Measurements from ENCODE around the gene SCD5.

The SCD5 gene

DNA sequence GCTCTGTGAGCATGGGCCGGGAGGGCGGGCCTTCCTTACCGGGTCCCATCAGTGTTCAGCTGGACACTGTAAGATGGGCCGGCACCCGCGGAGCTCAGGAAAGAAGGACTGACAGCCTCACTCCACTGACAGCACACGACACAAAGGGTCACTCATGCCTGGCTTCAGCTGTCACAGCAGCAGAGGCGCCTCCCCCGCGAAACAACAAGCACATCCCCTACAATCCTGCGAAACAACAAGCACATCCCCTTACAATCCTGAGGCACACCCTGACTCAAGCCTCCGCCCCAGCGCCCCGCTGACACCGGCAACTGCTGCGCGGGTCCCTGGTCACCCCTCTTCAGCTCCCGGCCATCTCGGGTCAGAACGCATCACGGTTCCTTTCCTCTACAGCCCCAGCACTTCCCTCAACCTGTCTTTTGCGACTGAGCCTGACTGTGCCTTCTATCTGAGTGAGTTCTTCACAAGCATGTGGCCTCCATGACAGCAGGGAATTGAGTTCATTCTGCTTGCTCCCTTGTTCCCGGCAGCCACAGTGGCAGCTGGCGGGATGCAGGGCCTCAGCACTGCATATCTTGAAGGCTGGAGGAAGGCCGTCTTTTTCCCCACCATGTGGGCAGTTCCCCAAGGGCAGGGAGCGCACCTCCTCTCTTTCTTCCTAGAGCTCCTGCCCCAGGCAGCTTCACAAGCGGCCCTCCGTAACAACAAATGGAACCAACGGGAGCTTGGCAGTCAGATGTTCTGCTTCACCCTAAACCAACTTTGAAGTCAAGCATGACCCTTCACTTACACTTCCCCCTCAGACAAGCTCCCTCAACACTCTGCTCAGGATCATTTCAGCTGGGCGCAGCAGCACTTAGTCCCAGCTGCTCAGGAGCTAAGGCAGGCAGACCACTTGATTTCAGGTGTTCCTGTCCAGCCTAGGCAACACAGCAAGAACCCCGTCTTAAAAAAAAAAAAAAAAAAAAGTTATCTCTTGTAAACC is 39.6 kb downstream of the SCD5 start:
- no peak for DNase-seq

DNA sequence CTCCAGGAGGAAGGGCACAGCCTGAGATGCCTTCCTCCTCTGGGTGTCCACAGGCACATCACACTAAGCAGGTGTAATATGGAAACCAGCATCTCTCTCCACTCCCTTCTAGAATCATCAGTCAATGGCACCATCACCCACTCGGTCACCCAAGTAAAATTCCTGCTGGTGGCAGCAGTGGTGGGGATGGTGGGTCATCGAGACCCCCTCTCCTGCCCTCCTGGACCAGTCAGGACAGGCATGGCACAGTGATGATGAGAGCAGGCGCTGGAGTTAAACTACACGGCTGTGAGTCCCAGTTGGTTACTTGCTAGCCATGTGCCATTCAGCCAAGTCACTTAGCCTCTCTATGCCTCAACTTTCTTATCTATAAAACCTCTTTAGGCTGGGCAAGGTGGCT is 42.5 kb downstream of the SCD5 start:
- DNase-seq: no peak

DNA sequence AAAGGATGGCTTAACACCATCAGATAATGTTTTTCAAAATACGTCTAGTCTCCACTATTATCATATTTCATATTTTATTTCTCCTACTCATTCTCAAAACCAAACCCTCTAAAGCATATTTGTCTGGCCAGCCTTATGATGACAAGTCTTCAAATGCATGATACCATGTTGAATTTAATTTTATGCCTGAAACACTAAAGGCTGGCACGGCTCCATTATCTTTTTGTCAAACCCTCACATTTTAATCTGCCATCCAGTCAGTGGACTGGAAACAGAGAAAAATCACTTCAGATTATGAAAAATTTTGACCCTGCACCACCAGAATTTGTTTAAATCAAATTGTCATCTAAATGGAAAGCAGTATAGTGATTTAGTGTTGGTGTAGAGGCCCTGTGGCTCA is 42.9 kb downstream of the SCD5 start:
- no peak for DNase-seq

DNA sequence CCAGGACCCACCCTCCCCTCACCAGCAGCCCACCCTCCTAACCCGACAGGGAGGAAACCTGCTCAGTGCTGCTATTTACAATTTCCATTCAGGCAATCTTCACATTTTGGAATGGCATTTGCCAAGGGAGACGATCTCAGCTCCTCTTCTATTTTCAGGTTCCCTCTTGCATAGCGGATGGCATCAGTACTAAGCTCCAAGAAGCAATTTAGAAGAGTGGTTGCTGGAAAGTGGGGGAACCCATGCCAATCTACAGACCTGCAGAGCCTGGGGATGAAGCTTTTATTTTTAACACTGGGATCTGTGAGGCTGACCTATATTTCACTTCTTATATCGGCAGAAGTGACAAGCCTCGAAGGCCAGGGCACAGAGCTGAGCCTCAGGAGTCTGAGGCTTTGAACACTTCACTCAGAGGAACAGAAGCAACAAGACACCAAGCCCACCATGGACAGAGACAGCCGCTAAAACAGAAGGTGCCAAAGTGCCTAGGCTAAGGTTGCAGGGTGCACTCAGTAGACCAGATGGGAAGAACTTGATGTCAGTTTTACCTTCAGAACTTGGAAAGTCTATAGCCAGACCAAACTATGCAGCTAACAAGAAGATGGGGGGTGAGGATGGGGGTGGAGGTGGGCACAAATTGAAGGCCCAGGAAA is 44.0 kb downstream of the SCD5 start:
- no peak for DNase-seq

DNA sequence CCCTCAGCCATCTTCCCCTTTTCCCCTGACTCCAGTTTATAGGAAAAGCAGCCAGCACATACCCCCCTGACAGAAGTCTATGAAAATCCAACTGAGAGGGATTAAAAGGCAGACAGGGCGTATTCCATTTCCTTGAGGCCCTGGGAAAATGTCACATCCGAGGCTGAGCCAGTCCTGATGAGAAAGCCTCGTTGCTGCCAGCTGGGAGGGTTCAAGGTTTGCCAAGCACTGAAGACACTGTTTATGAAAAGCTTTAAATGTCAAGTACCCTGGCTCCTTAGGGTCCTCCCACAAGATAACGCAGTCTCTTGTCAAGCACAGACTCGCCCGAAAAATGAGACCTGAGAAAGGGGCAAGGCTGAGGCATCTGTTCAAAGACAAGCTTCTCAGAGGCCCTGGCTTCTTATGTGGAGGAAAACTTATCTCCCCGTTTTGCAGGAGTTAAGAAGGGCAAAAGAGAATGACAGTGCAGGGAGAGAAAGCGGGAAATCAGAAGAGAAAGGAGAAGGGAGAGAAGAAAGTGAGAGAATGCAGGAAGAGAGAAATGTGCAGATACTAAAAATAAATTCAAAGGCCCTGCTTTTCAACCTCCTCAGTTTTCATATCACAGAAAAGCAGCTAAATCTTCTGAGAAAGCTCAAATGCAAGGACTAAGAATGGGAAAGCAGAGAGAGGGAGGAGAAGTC is 44.7 kb downstream of the SCD5 start:
- no peak for DNase-seq

DNA sequence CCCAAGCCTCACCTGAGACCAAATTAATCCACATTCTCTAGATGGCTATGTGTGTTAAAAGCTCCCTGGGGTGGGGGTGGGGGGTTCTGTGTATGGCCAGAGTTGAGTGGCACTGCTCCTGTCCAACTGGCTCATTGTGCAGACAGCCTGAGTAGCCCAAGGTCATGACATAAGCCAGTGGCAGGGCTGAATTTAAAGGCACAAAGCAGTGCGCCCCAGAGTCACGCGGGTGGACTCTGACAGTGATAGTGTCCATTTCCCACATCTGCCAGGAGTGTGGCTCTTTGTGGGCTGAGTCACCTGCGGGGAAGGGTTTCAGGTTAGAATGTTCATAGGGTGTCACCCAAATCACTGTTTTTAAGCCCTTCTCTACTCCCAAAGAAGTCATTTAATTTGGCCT is 45.4 kb downstream of the SCD5 start:
- DNase-seq: no peak

DNA sequence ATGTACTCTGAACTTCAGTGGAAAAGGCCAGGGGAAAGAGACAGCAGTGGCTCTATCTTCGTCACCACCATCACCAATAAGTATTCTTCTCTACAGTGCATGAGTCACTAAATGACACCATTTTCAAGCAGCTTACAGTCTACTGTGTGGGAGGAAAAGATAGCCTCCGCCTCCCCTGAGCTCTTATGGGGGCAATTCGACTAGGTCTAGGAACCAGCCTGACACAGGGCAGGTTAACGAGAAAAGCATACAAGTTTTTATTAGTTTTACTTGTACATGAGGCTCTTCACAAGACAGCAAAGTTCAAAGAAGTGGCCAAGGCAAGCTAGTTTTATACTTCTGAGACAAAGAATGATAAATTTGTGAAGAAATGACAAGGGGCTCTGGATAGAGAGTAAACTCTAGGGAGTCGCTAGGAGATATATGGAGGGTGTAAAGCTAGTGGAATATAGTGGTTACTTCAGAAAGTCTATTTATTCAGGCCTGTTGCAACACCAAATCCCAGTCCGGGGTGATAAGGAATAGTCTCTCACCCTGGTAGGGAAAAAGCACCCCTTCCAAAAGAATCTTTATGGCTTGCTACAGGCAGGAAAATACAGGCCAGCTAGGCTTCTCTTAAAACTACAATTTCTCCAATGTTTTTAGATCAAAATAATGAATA is 49.7 kb downstream of the SCD5 start:
- DNase-seq: no peak

DNA sequence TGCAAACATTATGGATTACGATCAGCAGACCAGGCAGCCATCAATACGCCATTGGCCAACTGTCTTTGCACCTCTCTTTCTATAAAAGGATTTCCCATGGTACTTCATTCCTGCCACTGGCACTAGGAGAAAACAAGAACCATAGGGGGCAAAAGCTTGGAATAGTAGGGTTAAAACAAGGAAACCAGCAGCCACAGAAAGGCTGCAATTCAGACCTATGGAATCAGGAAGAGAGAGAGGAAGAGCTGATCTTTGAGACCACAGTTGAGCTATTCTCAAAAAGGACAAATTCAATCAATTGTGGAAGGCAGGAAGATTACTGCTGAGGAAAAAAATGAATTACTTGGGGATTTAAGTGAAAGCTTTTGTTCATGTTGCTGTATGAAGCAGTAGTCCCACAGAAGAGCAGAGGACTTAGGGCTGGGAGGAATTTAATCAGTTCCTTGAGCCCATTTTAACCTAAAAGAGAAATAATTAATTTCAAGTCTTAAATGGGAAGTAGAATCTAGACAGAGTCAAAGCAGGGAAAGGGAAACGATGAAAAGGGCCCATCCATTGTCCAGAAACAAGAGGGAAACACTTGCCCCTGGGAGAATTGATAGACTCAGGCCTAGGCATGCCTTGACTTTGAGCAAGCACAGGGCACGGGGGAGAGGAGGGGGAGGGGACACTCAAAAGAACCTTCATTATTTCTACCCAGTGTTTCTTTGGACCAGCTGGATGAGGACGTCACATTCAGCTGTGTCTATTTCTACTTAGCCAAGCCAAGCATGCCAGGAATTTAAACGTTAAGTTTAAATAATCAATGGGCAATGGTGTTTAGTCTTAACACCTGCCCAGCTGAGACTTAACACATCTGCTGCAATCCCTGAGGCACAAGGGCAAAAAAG is 50.7 kb downstream of the SCD5 start:
- DNase-seq: no peak

DNA sequence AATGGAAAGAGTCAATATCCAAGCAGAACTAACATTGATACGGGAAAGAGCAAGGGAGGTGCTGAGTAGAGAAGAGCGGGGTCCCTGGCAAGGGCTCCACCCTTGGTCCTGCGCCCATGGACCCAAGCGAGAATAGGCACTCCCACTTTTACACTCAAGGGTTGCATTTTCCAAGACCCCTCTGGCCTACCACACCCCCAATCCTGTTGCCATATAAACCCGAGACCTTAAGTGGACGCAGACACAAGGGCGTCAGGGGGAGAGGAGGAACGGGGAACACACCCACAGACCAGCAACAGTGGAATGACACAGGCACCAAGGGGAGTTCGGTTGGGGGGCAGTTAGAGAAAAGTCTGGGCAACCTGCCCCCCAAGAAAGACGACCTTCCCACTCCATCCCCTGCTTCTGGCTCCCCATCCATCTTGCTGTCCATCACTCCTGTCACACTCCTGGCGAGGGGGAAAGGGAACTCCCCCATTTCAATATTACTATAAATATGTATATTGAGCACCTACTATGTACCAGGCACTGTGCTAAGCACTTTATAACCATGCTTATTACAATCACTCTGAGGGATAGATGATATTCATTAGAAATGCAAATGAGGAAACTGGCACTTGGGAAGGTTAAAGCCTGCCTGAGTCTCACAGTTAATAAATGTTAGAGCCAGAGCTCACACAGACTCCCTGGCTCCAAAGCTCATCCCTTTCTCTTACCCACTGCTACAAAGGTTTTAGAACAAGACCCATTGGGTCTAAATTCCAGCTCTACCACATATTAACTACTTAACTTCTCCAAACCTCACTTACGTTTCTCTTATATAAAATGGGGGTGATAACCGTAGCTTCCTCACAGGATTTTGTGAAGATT is 51.7 kb downstream of the SCD5 start:
- DNase-seq: no peak

DNA sequence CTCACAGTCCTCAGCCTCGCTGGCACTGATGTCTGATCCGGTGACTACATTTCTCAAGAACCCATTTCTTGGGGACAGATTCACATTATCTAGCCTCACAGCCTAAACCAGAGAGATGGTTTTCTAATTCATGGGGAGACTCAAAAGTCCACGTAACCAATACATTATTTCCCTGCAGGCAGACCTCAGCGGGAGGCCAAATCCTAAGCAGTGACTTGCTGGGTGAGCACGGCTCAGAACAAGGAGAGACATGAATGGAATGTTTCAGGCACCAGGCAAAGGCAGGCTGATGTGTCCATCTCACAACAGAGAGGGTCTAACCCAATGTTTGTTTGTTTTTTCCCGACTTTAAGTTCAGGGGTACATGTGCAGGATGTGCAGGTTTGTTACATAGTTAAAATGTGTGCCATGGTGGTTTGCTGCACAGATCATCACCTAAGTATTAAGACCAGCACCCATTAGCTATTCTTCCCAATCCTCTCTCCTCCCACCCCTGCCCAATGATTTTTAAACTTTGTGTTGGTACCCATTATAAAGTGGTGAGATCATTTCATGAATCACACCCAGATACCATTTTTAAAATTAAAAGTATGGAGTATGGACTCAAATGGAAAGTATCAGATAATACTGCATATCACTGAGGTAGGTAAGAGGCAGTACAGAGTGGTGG is 53.3 kb downstream of the SCD5 start:
- peak; percentile 64 for DNase-seq

DNA sequence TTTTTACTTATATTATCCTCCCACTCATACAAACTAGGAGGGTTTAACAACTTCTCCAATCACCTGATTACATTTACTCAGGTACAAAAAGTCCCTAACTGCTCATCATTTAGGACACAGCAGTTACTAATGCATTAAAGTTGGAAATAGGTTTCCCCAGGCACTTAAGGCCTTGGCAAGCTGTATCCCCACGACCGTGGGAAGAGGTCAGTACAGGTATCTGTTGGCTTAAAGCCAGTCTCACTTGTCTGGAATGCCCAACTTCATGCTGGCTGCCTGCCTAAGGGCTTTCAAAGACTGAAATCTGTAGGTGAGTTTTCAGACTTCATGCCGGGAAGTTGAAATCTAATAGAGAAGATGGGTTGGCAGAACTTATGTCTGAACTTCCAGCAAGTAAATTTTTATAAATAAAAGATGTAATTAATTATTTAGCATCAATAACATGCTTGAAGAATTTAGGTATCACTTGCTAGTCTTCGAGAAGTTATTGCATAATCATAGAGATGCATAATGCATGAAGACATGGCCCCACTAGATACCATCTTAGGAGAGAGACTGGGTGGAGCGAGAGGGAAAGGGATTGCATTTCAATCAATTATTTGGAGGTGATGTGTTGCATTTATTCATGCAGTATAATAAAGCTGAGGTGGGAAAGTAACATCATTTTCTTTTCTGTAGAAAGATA is 54.2 kb downstream of the SCD5 start:
- DNase-seq: peak; percentile 49

DNA sequence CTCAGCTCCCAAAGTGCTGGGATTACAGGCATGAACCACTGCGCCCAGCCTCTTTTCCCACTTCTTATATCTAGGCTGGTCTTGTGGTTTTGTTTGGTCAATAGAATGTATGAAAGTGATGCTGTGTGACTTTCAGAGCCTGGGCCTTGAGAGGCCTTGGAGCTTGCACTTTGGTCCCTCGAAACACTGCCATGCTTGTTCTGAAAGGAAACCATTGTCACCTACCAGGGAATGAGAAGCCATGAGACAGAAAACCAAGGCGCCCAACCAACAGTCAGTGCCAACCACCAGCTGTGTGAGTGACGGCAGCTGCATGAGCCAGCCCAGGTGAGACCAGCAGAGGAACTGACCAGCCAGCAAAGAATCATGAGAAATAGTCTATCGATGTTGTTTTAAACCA is 57.4 kb downstream of the SCD5 start:
- DNase-seq: no peak

DNA sequence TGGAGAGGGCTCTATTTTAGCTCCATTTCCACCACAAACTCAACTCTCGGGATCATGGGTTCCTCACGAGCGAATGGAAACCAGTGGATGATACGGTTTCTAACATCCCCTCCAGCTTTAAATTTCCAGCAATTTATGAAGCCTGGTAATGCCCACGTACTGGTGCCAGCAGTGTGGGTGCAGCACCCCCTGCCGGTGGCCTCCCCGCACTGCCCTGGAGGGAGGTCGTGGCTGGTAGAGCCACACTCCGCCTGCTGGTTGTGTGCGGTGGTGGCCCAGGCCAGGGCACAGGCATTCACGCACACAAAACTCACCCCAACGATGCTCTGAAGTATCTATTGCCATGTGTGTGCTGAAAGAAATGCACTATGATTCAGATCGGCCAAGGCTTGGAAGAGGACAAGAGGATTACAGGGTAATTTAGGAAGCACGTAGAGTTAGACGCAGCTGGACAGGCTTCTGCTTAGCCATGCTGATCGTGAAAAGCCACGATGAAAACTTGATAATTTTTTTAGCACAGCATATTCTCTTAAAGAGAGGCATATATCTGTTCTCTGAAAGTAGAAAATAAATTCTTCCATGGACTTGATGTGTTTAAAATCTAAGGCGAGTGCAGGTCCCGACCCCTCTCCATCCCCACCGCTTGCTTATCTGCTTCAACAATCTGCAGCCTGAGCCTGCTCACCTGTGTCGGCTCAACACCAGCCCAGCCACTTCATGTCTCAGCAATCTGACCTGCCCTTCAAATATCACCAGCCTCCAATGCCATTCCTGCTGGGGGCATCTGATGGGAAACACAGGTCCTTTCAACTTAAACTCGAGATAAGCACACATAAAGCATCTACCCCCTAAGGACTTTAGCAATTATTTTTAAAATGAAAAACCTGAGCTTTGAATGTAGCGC is 59.1 kb downstream of the SCD5 start:
- peak; percentile 31 for DNase-seq

DNA sequence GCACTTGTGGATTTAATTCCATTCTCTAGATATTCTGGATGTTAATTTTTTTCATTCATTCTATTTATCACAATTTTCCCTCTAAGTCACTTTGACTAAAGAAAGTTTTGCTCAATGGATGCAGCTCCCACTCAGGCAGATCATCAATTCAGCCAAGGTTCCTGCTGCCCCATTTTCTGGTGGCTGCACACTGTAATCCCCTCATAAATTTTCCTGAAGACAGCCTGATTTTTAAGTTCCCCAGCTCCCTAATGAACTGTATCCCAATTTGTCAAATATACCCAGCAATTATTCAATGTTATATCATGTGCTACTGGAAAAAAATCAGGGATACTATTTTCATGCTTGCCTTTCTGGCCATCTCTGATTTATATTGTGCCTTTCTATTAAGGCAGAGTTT is 61.2 kb downstream of the SCD5 start:
- DNase-seq: no peak

DNA sequence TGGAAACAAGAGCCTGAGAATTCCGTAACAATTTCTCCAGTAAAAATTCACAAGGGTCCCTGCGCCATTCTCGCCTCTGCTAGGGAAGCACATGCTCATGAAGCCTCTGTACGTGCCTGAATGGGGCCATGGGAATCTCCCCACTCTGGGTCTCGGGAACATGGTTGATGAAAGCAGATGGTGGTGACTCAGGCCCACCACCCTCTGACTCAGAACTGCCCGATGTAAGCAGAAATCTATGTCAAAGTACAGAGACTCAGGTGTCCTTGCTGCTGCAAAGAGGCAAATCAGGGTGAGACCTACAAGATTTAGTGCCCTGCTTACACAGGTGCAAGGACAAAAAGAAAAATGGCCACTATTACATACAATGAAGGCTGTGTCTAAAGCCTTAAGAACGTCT is 65.0 kb downstream of the SCD5 start:
- no peak for DNase-seq

DNA sequence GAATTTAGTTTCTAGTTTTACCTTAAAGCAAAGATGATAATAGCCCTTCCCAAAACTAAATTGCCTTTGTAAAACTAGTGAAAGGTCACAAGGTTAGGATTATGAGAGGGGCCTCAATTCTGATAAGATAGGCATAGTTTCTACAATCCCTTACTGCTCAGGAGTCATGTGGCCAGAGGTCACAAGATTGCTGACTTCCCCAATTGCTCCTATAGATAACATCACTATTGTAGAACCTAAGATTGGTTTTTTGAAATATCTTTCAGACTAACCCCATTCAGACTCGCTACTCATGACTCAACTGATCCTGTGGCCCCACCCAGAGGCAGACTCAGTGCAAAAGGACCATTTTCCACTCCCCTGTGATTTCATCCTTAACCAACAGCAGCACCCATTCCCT is 70.3 kb downstream of the SCD5 start:
- DNase-seq: no peak

DNA sequence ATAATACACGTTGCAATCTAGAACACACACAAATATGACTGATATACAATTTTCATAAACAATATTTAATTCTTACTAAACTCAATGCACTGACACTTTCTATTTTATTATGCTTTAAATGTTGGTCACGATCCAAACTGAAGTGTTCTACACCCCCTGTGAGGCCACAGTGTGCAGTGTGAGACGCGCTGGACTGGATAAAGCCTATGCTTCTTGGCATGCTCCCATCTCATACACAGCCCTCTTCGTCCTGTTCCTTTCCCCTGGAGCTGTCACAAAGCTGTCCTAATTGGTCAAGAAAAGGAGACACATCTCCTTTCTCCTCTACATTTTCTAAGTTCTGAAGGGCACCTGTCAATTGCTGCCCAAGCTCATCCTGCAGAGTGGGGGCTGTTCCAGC is 72.0 kb downstream of the SCD5 start:
- no peak for DNase-seq

DNA sequence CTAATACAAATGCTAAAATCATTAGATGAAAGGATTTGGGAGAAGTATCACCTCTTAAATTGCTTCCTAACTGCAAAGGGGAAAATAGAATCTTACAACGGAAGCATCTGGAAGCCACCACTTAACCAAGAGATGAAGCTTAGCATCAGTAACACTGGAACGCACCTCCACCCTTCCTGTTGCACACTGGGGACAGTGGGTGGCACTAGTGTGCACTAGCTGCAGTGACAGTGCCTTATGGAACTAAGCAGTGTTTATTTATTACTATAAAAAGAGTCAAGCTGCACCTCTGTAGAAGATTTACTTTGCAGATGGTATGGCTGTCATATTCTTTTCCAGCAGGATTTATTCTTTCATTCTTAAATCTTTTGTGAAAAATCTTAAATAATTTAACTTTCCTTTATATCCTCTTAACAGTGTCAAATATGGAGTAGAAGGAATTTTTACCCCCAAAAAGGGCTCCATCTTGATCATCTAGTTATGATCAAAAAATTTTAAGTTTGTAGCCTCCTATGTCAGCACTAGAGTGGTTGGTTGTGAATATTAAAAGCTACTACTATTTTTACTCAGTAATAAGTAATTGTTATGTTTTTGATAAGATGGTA is 76.7 kb downstream of the SCD5 start:
- no peak for DNase-seq

Data from NCI-H226 (cell line).